WTC11 (cell line): ENCODE results near the gene TSPYL2. TPM values are rescaled to one million over a fixed set of nuclear protein-coding genes. Genes with fewer than 3 reads are reported as not detected.

ENCODE experiments used
- ATAC-seq: fragments of 200-7000 bp; cut with Tn5 transposase; 2 replicates; pipeline ENCODE4 v1.10.0; 2021; ENCODE audit warnings: mild to moderate bottlenecking, moderate library complexity
- CTCF ChIA-PET: fragments of 300-600 bp; sonication (Branson Sonifier 250); formaldehyde crosslinking; loops from one replicate; lab custom pipeline; 2021; ENCODE audit warnings: antibody characterized with exemption; lab: Charles Lee
- POLR2A ChIA-PET: fragments of 350-600 bp; sonication (Branson Sonifier 250); formaldehyde crosslinking; loops from one replicate; lab custom pipeline; 2021; ENCODE audit warnings: antibody characterized with exemption; lab: Charles Lee
- DNase-seq: peaks from one replicate; pipeline ENCODE4 v3.0.0; 2021; ENCODE audit warnings: low spot score
- H3K27ac Mint-ChIP-seq: 2 replicates; pipeline ENCODE4 v1.8.0; 2021; ENCODE audit warnings: mixed read lengths
- H3K27me3 Mint-ChIP-seq: 2 replicates; pipeline ENCODE4 v1.8.0; 2021; ENCODE audit warnings: low read depth, mild to moderate bottlenecking, moderate library complexity, mixed read lengths
- H3K36me3 Mint-ChIP-seq: 2 replicates; pipeline ENCODE4 v1.8.0; 2021; ENCODE audit warnings: mixed read lengths
- H3K4me1 Mint-ChIP-seq: 2 replicates; pipeline ENCODE4 v1.8.0; 2022; ENCODE audit warnings: mixed read lengths
- H3K4me3 Mint-ChIP-seq: 2 replicates; pipeline ENCODE4 v1.8.0; 2021; ENCODE audit warnings: mild to moderate bottlenecking, moderate library complexity, mixed read lengths
- H3K9me3 Mint-ChIP-seq: 2 replicates; pipeline ENCODE4 v1.8.0; 2021; ENCODE audit warnings: mixed read lengths
- CREB1 ChIP-seq: sonication (generic); formaldehyde crosslinking; IDR thresholded peaks from 2 replicates; pipeline ENCODE4 v1.8.0; 2023; ENCODE audit warnings: mild to moderate bottlenecking, missing genetic modification reagents
- EMX1 ChIP-seq: fragments of 250-450 bp; sonication (Bioruptor Pico); IDR thresholded peaks from 2 replicates; pipeline ENCODE4 v1.8.0; 2021; ENCODE audit warnings: mild to moderate bottlenecking
- FOXJ3 ChIP-seq: sonication (generic); formaldehyde crosslinking; IDR thresholded peaks from 2 replicates; pipeline ENCODE4 v1.9.0; 2021; ENCODE audit warnings: missing genetic modification reagents, mild to moderate bottlenecking, borderline replicate concordance
- GTF2I ChIP-seq: fragments of 250-450 bp; sonication (Bioruptor Pico); conservative IDR thresholded peaks from 2 replicates; pipeline ENCODE4 v1.4.0; 2021; ENCODE audit warnings: mild to moderate bottlenecking
- JUN ChIP-seq: sonication (generic); formaldehyde crosslinking; IDR thresholded peaks from 2 replicates; pipeline ENCODE4 v1.8.0; 2023; ENCODE audit warnings: mild to moderate bottlenecking, missing genetic modification reagents
- KAT7 ChIP-seq: sonication (generic); formaldehyde crosslinking; IDR thresholded peaks from 2 replicates; pipeline ENCODE4 v1.8.1; 2023; ENCODE audit warnings: missing genetic modification reagents, mild to moderate bottlenecking, borderline replicate concordance
- NR2C2 ChIP-seq: sonication (generic); formaldehyde crosslinking; IDR thresholded peaks from 2 replicates; pipeline ENCODE4 v1.8.0; 2022; ENCODE audit warnings: mild to moderate bottlenecking, missing genetic modification reagents
- PRRX2 ChIP-seq: fragments of 250-450 bp; sonication (Bioruptor Pico); IDR thresholded peaks from 2 replicates; pipeline ENCODE4 v1.8.0; 2021; ENCODE audit warnings: mild to moderate bottlenecking
- ZBTB21 ChIP-seq: sonication (generic); formaldehyde crosslinking; IDR thresholded peaks from 2 replicates; pipeline ENCODE4 v1.8.1; 2023; ENCODE audit warnings: mild to moderate bottlenecking, missing genetic modification reagents, borderline replicate concordance
- ZNF232 ChIP-seq: sonication (generic); formaldehyde crosslinking; IDR thresholded peaks from 2 replicates; pipeline ENCODE4 v1.8.0; 2022; ENCODE audit warnings: mild to moderate bottlenecking, missing genetic modification reagents
- ZNF416 ChIP-seq: fragments of 250-450 bp; sonication (Bioruptor Pico); IDR thresholded peaks from 2 replicates; pipeline ENCODE4 v1.9.0; 2021; ENCODE audit warnings: mild to moderate bottlenecking, inconsistent platforms
- ZNF423 ChIP-seq: fragments of 250-450 bp; sonication (Bioruptor Pico); IDR thresholded peaks from 2 replicates; pipeline ENCODE4 v2.1.2; 2022; ENCODE audit warnings: mild to moderate bottlenecking, moderate library complexity
- total RNA-seq: library from RNA; stranded (reverse); gene quantifications from 3 replicates; pipeline ENCODE4 v1.2.3, GENCODE V29; 2021
- TF ChIP-seq, protein P1 (sequence below): sonication (generic); formaldehyde crosslinking; IDR thresholded peaks from 2 replicates; pipeline ENCODE4 v1.8.1; 2023; ENCODE audit warnings: mild to moderate bottlenecking, missing genetic modification reagents
- TF ChIP-seq, protein P2 (sequence below): sonication (generic); formaldehyde crosslinking; IDR thresholded peaks from 2 replicates; pipeline ENCODE4 v1.8.0; 2023; ENCODE audit warnings: missing genetic modification reagents, mild to moderate bottlenecking, borderline replicate concordance
- TF ChIP-seq, protein P3 (sequence below): sonication (generic); formaldehyde crosslinking; IDR thresholded peaks from 2 replicates; pipeline ENCODE4 v1.8.0; 2023; ENCODE audit warnings: missing genetic modification reagents
- TF ChIP-seq, protein P4 (sequence below): sonication (generic); formaldehyde crosslinking; IDR thresholded peaks from 2 replicates; pipeline ENCODE4 v1.8.1; 2023; ENCODE audit warnings: mild to moderate bottlenecking, missing genetic modification reagents
- TF ChIP-seq, protein P5 (sequence below): fragments of 250-450 bp; sonication (Bioruptor Pico); IDR thresholded peaks from 2 replicates; pipeline ENCODE4 v1.9.0; 2021; ENCODE audit warnings: moderate library complexity, mild to moderate bottlenecking, inconsistent platforms, borderline replicate concordance
- TF ChIP-seq, protein P6 (sequence below): sonication (generic); formaldehyde crosslinking; IDR thresholded peaks from 2 replicates; pipeline ENCODE4 v1.8.0; 2022; ENCODE audit warnings: missing genetic modification reagents

TSPYL2 gene
- total RNA-seq, 1 experiment from 2014 or later = 14.6 TPM

DNA sequence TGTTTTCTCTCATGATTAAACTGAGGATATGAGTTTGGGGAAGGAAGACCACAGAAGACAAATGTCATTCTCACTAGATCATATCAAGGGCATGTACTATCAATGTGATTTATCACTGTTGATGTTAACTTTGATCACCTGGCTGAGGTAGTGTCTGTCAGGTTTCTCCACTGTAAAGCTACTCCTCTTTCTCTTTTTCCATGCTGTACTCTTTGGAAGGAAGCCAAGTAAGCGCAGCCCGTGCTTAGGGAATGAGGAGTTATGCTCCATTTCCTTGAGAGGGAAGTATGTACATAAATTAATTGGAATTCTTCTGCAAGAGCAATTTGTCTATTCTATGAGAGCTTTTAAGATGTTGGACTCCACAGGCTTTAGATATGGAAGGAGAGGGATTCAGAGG is 7.8 kb downstream of the TSPYL2 start (continued):
- TF ChIP-seq, protein P1, sequence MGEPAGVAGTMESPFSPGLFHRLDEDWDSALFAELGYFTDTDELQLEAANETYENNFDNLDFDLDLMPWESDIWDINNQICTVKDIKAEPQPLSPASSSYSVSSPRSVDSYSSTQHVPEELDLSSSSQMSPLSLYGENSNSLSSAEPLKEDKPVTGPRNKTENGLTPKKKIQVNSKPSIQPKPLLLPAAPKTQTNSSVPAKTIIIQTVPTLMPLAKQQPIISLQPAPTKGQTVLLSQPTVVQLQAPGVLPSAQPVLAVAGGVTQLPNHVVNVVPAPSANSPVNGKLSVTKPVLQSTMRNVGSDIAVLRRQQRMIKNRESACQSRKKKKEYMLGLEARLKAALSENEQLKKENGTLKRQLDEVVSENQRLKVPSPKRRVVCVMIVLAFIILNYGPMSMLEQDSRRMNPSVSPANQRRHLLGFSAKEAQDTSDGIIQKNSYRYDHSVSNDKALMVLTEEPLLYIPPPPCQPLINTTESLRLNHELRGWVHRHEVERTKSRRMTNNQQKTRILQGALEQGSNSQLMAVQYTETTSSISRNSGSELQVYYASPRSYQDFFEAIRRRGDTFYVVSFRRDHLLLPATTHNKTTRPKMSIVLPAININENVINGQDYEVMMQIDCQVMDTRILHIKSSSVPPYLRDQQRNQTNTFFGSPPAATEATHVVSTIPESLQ = no peak
- no peak for TF ChIP-seq JUN (CRISPR knock-in tag)
- no peak for TF ChIP-seq PRRX2 (CRISPR knock-in tag)
- no peak for TF ChIP-seq EMX1 (CRISPR knock-in tag)

DNA sequence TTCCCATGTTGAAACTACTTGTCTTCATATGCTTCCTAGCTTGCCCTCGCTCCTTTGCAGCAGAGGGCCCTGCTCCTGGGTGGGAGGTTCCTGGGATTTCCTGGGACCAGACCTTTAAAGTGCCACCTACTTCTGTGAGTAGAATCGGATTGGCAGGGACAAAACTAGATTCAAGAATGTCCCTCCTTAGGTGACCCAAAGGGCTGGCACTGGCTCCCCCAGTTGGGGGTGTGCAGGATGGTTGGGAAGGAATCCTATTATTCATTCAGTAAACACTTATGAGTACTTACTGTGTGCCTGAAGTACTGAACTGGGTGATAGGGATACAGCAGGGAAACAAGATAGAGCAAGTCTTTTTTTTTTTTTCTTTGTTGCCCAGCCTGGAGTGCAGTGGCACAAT is 9.2 kb downstream of the TSPYL2 start:
- no peaks in the 10 kb centered on the region for H3K9me3 Mint-ChIP-seq
- no peaks in the 10 kb centered on the region; the same call in 1 of the 2 replicates for H3K27me3 Mint-ChIP-seq
- H3K4me1 Mint-ChIP-seq = peaks cover 14% of the 10 kb centered on the region
- DNase-seq (no peak), ATAC-seq (no peak)
- POLR2A ChIA-PET = no interaction called here
- H3K4me3 Mint-ChIP-seq = no peak overlapping the region
- H3K36me3 Mint-ChIP-seq = peaks cover 1% of the 10 kb centered on the region
- TF ChIP-seq ZBTB21 (CRISPR knock-in tag) (no peak), KAT7 (no peak), ZNF423 (CRISPR knock-in tag) (no peak)
- TF ChIP-seq, protein P2, sequence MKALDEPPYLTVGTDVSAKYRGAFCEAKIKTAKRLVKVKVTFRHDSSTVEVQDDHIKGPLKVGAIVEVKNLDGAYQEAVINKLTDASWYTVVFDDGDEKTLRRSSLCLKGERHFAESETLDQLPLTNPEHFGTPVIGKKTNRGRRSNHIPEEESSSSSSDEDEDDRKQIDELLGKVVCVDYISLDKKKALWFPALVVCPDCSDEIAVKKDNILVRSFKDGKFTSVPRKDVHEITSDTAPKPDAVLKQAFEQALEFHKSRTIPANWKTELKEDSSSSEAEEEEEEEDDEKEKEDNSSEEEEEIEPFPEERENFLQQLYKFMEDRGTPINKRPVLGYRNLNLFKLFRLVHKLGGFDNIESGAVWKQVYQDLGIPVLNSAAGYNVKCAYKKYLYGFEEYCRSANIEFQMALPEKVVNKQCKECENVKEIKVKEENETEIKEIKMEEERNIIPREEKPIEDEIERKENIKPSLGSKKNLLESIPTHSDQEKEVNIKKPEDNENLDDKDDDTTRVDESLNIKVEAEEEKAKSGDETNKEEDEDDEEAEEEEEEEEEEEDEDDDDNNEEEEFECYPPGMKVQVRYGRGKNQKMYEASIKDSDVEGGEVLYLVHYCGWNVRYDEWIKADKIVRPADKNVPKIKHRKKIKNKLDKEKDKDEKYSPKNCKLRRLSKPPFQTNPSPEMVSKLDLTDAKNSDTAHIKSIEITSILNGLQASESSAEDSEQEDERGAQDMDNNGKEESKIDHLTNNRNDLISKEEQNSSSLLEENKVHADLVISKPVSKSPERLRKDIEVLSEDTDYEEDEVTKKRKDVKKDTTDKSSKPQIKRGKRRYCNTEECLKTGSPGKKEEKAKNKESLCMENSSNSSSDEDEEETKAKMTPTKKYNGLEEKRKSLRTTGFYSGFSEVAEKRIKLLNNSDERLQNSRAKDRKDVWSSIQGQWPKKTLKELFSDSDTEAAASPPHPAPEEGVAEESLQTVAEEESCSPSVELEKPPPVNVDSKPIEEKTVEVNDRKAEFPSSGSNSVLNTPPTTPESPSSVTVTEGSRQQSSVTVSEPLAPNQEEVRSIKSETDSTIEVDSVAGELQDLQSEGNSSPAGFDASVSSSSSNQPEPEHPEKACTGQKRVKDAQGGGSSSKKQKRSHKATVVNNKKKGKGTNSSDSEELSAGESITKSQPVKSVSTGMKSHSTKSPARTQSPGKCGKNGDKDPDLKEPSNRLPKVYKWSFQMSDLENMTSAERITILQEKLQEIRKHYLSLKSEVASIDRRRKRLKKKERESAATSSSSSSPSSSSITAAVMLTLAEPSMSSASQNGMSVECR (CRISPR knock-in tag) = no peak
- CTCF ChIA-PET = no interaction called here
- H3K27ac Mint-ChIP-seq = no peak overlapping the region

DNA sequence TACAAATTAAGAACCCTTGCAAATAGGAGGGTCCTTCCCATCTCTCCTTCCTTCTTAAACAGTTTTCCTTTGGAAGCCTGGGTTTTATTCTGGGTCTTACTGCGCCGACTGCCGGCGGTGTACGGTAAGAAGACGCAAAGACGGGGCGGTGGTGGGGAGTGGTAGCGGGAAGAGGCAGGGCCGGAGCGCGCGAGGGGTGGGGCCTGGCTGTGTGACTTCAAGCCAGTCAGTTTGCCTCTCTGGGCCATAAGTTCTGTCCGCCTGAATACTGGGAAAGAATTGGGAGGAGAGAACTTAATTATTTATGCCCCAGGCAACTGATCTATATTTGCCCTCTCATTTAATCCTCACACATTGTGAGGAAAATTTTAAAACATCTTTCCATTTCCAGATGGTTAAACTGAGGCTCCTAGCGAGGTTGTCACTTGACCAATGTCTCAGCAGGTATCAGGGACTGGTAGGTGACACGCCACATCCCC is 11.0 kb downstream of the TSPYL2 start:
- Mint-ChIP-seq H3K27me3 (no peaks in the 10 kb centered on the region; the same call in 1 of the 2 replicates), H3K36me3 (no peaks in the 10 kb centered on the region), H3K4me3 (peak overlapping the region; percentile 93), H3K9me3 (no peaks in the 10 kb centered on the region), H3K4me1 (peaks cover 12% of the 10 kb centered on the region), H3K27ac (peak overlapping the region; percentile 96)
- POLR2A ChIA-PET = no interaction called here
- CTCF ChIA-PET = no interaction called here
- ATAC-seq = peak; percentile 65
- peak; percentile 80 for DNase-seq
- TF ChIP-seq EMX1 (CRISPR knock-in tag) = no peak
- TF ChIP-seq ZNF416 (CRISPR knock-in tag) = no peak
- TF ChIP-seq, protein P3, sequence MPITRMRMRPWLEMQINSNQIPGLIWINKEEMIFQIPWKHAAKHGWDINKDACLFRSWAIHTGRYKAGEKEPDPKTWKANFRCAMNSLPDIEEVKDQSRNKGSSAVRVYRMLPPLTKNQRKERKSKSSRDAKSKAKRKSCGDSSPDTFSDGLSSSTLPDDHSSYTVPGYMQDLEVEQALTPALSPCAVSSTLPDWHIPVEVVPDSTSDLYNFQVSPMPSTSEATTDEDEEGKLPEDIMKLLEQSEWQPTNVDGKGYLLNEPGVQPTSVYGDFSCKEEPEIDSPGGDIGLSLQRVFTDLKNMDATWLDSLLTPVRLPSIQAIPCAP (CRISPR knock-in tag) = no peak
- TF ChIP-seq, protein P4, sequence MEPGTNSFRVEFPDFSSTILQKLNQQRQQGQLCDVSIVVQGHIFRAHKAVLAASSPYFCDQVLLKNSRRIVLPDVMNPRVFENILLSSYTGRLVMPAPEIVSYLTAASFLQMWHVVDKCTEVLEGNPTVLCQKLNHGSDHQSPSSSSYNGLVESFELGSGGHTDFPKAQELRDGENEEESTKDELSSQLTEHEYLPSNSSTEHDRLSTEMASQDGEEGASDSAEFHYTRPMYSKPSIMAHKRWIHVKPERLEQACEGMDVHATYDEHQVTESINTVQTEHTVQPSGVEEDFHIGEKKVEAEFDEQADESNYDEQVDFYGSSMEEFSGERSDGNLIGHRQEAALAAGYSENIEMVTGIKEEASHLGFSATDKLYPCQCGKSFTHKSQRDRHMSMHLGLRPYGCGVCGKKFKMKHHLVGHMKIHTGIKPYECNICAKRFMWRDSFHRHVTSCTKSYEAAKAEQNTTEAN (CRISPR knock-in tag) = no peak
- TF ChIP-seq NR2C2 (CRISPR knock-in tag) = no peak
- TF ChIP-seq FOXJ3 = no peak
- peak; percentile 82; the same call in 1 of the 2 replicates for TF ChIP-seq GTF2I (CRISPR knock-in tag)
- TF ChIP-seq, protein P5, sequence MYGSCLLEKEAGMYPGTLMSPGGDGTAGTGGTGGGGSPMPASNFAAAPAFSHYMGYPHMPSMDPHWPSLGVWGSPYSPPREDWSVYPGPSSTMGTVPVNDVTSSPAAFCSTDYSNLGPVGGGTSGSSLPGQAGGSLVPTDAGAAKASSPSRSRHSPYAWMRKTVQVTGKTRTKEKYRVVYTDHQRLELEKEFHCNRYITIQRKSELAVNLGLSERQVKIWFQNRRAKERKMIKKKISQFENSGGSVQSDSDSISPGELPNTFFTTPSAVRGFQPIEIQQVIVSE (CRISPR knock-in tag) = no peak
- TF ChIP-seq, protein P6, sequence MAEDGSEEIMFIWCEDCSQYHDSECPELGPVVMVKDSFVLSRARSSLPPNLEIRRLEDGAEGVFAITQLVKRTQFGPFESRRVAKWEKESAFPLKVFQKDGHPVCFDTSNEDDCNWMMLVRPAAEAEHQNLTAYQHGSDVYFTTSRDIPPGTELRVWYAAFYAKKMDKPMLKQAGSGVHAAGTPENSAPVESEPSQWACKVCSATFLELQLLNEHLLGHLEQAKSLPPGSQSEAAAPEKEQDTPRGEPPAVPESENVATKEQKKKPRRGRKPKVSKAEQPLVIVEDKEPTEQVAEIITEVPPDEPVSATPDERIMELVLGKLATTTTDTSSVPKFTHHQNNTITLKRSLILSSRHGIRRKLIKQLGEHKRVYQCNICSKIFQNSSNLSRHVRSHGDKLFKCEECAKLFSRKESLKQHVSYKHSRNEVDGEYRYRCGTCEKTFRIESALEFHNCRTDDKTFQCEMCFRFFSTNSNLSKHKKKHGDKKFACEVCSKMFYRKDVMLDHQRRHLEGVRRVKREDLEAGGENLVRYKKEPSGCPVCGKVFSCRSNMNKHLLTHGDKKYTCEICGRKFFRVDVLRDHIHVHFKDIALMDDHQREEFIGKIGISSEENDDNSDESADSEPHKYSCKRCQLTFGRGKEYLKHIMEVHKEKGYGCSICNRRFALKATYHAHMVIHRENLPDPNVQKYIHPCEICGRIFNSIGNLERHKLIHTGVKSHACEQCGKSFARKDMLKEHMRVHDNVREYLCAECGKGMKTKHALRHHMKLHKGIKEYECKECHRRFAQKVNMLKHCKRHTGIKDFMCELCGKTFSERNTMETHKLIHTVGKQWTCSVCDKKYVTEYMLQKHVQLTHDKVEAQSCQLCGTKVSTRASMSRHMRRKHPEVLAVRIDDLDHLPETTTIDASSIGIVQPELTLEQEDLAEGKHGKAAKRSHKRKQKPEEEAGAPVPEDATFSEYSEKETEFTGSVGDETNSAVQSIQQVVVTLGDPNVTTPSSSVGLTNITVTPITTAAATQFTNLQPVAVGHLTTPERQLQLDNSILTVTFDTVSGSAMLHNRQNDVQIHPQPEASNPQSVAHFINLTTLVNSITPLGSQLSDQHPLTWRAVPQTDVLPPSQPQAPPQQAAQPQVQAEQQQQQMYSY (CRISPR knock-in tag) = no peak
- TF ChIP-seq CREB1 (CRISPR knock-in tag) = no peak
- no peak for TF ChIP-seq ZNF232 (CRISPR knock-in tag)
